Tibial artery (tissue), 4 donors: Measurements from ENCODE around the gene DYSF.

Experiments
- DNase-seq, 2 donors: peaks; one replicate each; pipeline ENCODE4 v3.0.0-alpha.2; 2019
- H3K27ac ChIP-seq, 2 donors: fragments of 200-600 bp; sonication (generic) in 1 of 2; 1 replicate in 1 of 2; 2 replicates in 1 of 2; pipeline ENCODE4 v1.5.1; 2018 to 2019; ENCODE audit warnings: mild to moderate bottlenecking in 1 of 2
- H3K27me3 ChIP-seq, 2 donors: fragments of 200-600 bp; sonication (generic) in 1 of 2; one replicate each; pipeline versions ENCODE4 v1.5.1 to v1.6.0; 2016 to 2019
- H3K36me3 ChIP-seq, 3 donors: fragments of 200-600 bp; sonication (generic) in 2 of 3; one replicate each; pipeline ENCODE4 v1.5.1; 2016 to 2019; ENCODE audit warnings: mild to moderate bottlenecking in 2 of 3
- H3K4me1 ChIP-seq, 4 donors: fragments of 200-600 bp; sonication (generic) in 2 of 4; 1 replicate in 3 of 4; 2 replicates in 1 of 4; pipeline ENCODE4 v1.5.1; 2016 to 2019
- H3K4me3 ChIP-seq, 2 donors: fragments of 200-600 bp; sonication (generic) in 1 of 2; 1 replicate in 1 of 2; 2 replicates in 1 of 2; pipeline ENCODE4 v1.5.1; 2018 to 2019; ENCODE audit warnings: mild to moderate bottlenecking in 2 of 2
- H3K9me3 ChIP-seq, 3 donors: fragments of 200-600 bp; sonication (generic) in 1 of 3; one replicate each; pipeline ENCODE4 v1.5.1; 2016 to 2019
- CTCF ChIP-seq, 2 experiments: fragments of 200-600 bp in 1 of 2; fragments of 450-650 bp in 1 of 2; IDR thresholded peaks; one replicate each; pipeline ENCODE4 v1.5.1; 2017 to 2019; ENCODE audit warnings: antibody characterized with exemption in 2 of 2, mild to moderate bottlenecking in 1 of 2, moderate library complexity in 1 of 2
- intact Hi-C: fragments of 100-400 bp; cut with DNase I; formaldehyde crosslinking; loops from one replicate; pipeline ENCODE4 v1.15.0; 2023; ENCODE audit warnings: low total_unique reads

The DYSF gene

GRCh38 chr2:71561441-71562267 lies 108.3 kb downstream of the DYSF start:
- H3K27me3 ChIP-seq = no peaks in the 10 kb centered on the region
- no peak for TF ChIP-seq CTCF (IDR thresholded peaks at IDR 0.05)
- no peak for DNase-seq
- H3K4me1 ChIP-seq = peaks cover 0 to 57% (median 24%) of the 10 kb centered on the region in 4 donors
- no peaks in the 10 kb centered on the region for H3K36me3 ChIP-seq
- intact Hi-C loops = no loop called here
- H3K9me3 ChIP-seq = no peaks in the 10 kb centered on the region
- H3K4me3 ChIP-seq = no peak overlapping the region
- no peak overlapping the region for H3K27ac ChIP-seq

- Histone ChIP-seq H3K36me3 (no peaks in the 10 kb centered on the region), H3K27me3 (no peaks in the 10 kb centered on the region), H3K4me1 (peaks cover 0 to 65% (median 26%) of the 10 kb centered on the region in 4 donors), H3K27ac (peak overlapping the region in 1 of 2 donors; percentile 15), H3K4me3 (no peak overlapping the region), H3K9me3 (no peaks in the 10 kb centered on the region)
- no peak for TF ChIP-seq CTCF (IDR thresholded peaks at IDR 0.05)
- intact Hi-C loops = no loop called here
- no peak for DNase-seq
Measured at GRCh38 chr2:71562518-71562917, 109.2 kb downstream of the DYSF start.

GRCh38 chr2:71563872-71564271 lies 110.5 kb downstream of the DYSF start:
- no peaks in the 10 kb centered on the region for H3K27me3 ChIP-seq
- no peaks in the 10 kb centered on the region for H3K36me3 ChIP-seq
- no peak overlapping the region for H3K4me3 ChIP-seq
- DNase-seq = no peak
- intact Hi-C loops = no loop called here
- peak overlapping the region in 1 of 2 donors; percentile 32 for H3K27ac ChIP-seq
- no peaks in the 10 kb centered on the region for H3K9me3 ChIP-seq
- peaks cover 0 to 65% (median 25%) of the 10 kb centered on the region in 4 donors for H3K4me1 ChIP-seq
- no peak for TF ChIP-seq CTCF (IDR thresholded peaks at IDR 0.05)

GRCh38 chr2:71564361-71564760 lies 111.0 kb downstream of the DYSF start:
- DNase-seq = no peak

GRCh38 chr2:71564790-71565189 lies 111.4 kb downstream of the DYSF start:
- no peak overlapping the region for H3K4me3 ChIP-seq
- H3K27ac ChIP-seq = peak overlapping the region in 1 of 2 donors; percentile 22
- no peaks in the 10 kb centered on the region for H3K36me3 ChIP-seq
- no peak for DNase-seq
- no peaks in the 10 kb centered on the region for H3K27me3 ChIP-seq
- H3K4me1 ChIP-seq = peaks cover 0 to 64% (median 25%) of the 10 kb centered on the region in 4 donors
- no peaks in the 10 kb centered on the region for H3K9me3 ChIP-seq
- TF ChIP-seq CTCF (IDR thresholded peaks at IDR 0.05) = no peak
- intact Hi-C loops = no loop called here

More at GRCh38 chr2:71564361-71564760, 111.0 kb downstream of the DYSF start:
- H3K4me3 ChIP-seq = no peak overlapping the region
- peak overlapping the region in 1 of 2 donors; percentile 22 for H3K27ac ChIP-seq
- no peaks in the 10 kb centered on the region for H3K36me3 ChIP-seq
- H3K27me3 ChIP-seq = no peaks in the 10 kb centered on the region
- intact Hi-C loops = no loop called here
- no peak for TF ChIP-seq CTCF (IDR thresholded peaks at IDR 0.05)
- H3K4me1 ChIP-seq = peaks cover 0 to 65% (median 25%) of the 10 kb centered on the region in 4 donors
- H3K9me3 ChIP-seq = no peaks in the 10 kb centered on the region
